HG02623 (cell line): Measurements from ENCODE around the gene LMLN.
"Not testable (repeated sequence)": the region's sequence is repeated elsewhere in the genome, so short reads cannot be mapped to it uniquely, and the experiment has no call there.

Experiments used
- ATAC-seq: cut with Tn5 transposase; IDR thresholded peaks from one replicate; pipeline ENCODE4 v1.9.1; 2021; ENCODE audit warnings: moderate library complexity; ENCODE audit not compliant: unreplicated experiment

The LMLN gene

GRCh38 chr3:198022604-198023003 lies 62.6 kb downstream of the LMLN start:
- no peak for ATAC-seq

DNA sequence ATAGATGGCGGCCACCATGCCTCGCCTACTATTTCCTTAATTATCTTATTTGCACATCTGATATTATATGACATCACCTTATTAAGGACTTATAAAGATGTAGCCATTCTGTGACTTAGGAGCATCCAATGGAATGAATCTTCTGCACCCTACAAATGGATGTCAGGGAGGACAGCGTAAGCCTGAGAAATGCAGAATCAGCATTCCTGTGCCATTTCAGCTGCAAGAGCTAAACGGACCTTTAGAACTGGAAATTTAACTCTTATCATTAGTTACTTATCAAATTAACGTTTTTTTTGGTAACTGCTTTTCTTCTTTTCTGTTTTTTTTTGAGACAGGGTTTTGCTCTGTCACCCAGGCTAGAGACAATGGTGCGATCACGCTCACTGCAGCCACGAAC lies 65.6 kb downstream of the LMLN start:
- no peak for ATAC-seq

- no peak for ATAC-seq
Measured at GRCh38 chr3:198026620-198027019, 66.6 kb downstream of the LMLN start.

- ATAC-seq = no peak
Measured at GRCh38 chr3:198027045-198027798, 67.2 kb downstream of the LMLN start.

- no peak for ATAC-seq
Measured at GRCh38 chr3:198027799-198028390, 67.9 kb downstream of the LMLN start.

DNA sequence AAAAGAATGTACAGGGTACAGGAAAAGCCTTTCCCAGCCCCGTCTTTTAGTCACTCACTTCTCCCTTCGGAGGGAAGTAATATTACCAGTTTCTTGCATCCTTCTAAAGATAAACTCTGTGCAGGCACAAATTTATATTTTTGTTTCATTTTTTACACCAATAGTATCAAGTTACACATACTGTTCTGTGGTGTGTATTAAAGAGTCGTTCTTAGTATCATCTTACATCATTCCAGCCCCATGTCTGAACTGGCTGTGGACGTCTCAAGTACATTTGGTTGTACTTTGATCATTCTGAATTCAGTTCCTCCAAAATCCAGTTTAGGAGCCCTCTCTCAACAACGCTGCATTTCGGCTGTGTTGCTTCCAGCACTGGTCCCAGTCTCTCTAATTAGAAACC lies 68.7 kb downstream of the LMLN start:
- no peak for ATAC-seq

GRCh38 chr3:198030125-198030524 lies 70.1 kb downstream of the LMLN start:
- ATAC-seq = no peak

- ATAC-seq = no peak
Measured at GRCh38 chr3:198030726-198031125, 70.7 kb downstream of the LMLN start.

- ATAC-seq = no peak
Measured at GRCh38 chr3:198032039-198032936, 72.3 kb downstream of the LMLN start.

DNA sequence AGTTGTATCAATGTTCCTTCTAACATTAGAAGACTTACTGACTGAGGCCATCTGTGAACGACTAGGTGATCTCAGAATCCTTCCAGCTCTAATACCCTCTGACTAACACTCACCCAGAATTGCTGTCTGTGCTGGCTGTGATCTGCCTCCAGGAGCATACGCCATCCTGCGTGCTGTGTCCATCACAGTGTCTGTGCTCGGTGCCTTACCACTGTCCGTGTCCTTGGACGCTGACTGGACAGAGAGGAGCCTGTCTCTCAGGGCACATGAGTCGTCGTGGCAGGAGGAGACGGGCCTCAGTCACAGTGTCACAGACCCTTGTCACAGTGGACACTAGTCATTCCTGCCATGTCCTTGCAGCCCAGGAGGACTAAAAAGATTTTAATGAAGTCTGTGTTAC lies 83.1 kb downstream of the LMLN start:
- ATAC-seq = no peak

DNA sequence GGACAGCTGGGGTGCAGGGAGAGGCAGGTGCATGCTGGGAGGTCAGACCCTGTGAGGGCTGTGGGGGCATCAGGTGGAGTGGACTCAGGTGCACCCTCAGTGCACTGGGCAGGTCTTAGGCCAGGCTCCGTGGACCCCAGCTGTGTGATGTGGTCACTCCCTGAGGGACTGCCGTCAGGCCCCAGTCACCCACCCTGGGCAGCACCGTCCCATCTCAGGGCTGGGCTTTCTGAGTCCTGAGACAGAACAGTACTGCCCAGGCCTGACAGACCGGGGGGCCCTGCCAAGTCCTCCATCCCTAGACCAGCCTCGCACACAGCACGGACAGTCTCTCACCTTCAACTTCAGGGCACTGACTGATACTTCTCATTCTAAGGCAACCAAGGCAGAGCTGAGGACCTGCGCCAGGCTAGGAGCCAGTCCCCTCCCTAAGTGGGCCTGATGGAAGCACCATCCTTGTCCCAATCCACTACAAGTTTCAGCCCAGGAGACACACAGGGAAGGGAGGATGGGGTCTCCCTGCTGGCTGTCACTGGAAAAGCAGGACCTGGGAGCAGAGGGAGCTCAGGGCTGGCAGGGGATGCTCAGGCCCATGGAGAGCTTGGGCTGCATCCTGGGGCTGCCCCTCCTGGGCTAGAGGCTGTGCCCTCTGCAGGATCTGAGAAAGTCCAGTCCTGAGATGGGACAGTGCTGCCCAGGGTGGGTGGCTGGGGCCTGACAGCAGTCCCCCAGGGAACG lies 86.3 kb downstream of the LMLN start:
- ATAC-seq = no peak

DNA sequence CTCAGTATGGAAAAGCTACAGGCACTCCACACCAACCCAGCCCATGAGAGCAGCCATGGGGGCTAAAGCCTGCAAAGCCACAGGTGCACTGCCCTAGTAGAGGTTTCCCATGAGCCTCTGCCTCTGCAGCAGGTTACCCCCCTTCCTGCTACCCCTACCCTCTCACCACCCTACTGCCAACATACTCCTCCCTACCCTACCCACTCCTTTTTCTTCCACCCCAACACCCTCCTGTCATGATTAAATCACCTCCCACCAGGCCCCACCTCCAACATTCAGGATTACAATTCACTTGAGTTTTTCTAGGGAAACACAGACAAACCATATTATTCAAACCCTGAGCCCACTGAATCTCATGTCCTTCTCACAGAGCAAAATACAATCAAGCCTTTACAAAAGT lies 88.4 kb downstream of the LMLN start:
- no peak for ATAC-seq

DNA sequence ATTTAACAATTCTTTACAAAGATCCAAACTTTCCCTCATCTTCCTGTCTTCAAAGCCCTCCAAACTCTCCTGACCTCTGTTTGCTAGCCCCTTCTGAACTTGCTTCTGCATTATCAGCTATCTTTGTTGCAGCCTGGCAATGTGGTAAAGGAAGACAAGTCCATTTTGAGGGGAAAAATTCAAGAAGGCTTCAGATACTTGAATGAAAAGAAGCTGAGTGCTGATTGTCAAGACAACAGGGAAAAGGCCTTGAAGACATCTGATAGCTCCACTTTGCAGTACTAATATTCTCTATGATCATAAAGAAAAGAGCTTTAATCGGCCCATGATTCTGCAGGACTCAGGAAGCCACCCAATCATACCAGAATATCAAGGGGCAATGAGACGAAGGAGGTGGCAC lies 91.8 kb downstream of the LMLN start:
- no peak for ATAC-seq

DNA sequence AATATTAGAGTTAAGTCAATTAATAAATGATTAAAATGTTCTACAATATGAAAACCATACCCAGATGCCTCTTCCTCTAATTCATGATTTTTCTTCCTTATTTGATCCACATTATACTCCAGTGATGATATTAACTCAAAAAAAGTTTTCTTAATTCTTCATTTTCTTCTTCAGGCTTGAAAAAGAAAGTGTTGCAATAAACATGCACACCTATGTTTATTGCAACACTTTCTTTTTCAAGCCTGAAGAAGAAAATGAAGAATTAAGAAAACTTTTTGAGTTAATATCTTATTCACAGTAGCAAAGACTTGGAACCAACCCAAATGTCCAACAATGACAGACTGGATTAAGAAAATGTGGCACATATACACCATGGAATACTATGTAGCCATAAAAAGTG lies 93.4 kb downstream of the LMLN start:
- not testable (repeated sequence) for ATAC-seq

DNA sequence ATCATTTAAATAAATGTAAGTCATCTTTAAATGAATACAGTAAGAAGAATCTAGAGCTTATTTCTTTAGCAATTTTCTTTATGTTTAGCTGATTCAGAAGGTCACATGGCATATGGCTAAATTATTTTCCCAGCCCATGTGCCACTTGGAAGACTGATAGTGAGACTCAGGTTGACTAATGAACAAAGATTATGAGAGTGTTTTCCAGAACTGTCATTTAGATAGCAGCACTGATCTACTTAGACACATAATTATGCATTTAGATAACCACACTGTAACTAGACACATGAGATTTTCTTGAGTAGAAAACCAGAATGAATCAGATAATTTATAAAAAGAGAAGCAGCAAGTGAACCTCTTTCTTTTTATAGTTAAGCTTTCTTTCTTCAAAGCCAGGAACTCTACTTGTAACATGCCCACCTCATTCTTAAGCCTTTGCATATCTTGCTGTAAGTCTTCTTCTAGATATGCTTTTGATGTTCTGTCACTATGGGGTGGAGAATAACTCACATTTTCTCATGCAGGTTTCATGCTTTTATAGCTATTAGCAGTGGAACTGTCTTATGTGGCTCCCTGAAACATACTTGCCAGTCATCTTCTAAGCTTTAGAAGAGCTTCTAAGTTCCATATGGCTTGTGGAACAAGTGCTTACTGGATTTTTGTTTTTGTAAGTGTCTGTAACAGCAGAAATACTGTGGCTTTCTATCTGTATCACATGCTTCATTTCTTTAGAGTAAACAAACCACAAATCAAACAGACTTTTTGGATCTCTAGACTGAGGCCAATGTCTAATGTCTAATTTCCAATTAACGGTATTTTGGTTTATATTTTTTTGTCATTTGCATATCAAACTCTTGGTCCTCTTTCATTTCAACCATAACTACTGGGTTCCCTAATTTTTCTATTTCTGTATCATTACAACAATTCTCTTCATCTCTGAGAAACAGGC lies 101.4 kb downstream of the LMLN start:
- ATAC-seq = no peak

- ATAC-seq = no peak
Measured at GRCh38 chr3:198062068-198062465, 102.0 kb downstream of the LMLN start.

DNA sequence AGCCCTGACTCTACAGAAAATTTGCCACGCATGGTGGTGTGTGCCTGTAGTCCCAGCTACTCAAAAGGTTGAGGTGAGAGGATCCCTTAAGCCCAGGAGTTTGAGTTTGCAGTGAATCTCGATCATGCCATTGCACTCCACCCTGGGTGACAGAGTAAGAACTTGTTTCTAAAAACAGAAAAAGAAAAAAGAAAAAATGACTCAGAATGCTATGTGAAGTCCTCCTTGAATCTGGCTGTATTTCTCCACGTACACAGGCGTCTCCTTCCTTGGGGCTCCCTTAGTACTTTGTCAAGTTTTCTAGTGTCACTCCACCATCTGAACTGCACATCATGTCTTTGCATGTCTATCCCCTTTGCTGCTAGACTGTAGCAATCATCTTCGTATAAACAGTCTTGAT lies 104.4 kb downstream of the LMLN start:
- ATAC-seq = no peak

GRCh38 chr3:198065897-198066296 lies 105.9 kb downstream of the LMLN start:
- ATAC-seq = no peak

GRCh38 chr3:198067416-198067815 lies 107.4 kb downstream of the LMLN start:
- ATAC-seq = no peak

- ATAC-seq = no peak
Measured at GRCh38 chr3:198070871-198071270, 110.9 kb downstream of the LMLN start.
